NT2/D1 (cell line): ENCODE results near the gene ANO1.

Source experiments
- YY1 ChIP-seq: IDR thresholded peaks from 2 replicates; pipeline ENCODE4 v1.6.1; 2011; ENCODE audit not compliant: insufficient read length, insufficient read depth
- ZNF274 ChIP-seq: IDR thresholded peaks from 2 replicates; pipeline ENCODE4 v1.6.1; 2011; ENCODE audit warnings: mild to moderate bottlenecking, low read depth, low read length

DNA sequence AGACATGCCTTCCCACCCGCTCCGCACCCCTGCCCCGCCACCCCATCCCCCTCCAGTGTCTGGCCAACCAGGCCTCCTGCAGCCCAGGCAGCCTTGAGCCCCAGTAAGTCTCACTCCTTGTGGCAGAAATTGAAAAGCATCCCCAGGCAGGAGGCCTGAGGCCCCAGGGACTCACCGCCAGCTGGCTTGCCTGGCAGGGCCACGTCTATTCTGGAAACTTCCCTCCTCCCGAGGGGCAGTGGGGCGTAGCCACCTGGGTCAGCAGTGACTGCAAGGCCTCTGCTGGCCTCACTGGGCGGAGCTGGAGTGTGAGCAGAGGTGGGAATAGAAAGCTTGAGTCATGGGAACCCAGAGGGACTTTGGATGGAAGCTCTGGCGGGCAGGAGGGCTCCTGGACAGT lies 26.3 kb downstream of the ANO1 start:
- TF ChIP-seq YY1 (no peak), ZNF274 (no peak)
